ENCODE data around the gene HSPA4. TPM values are rescaled to one million over a fixed set of nuclear protein-coding genes. Genes with fewer than 3 reads are reported as not detected.

The HSPA4 gene
- total RNA-seq, 1 experiment from 2014 or later, result 187 TPM

GRCh38 chr5:133140311-133140710 is 88.5 kb downstream of the HSPA4 start:
- no peaks in the 10 kb centered on the region for H3K36me3 ChIP-seq (replicated peaks; ENCODE audit: control insufficient read depth, insufficient read depth, low read length)
- no peak overlapping the region for H3K4me3 ChIP-seq (ENCODE audit: insufficient read depth, low read depth, low read length)
- no peaks in the 10 kb centered on the region for H3K27me3 ChIP-seq (ENCODE audit: control insufficient read depth, insufficient read depth, low read length)
- no peak for DNase-seq

GRCh38 chr5:133141746-133142145 is 89.9 kb downstream of the HSPA4 start:
- Histone ChIP-seq H3K27me3 (ENCODE audit: control insufficient read depth, insufficient read depth, low read length) (no peaks in the 10 kb centered on the region), H3K4me3 (ENCODE audit: insufficient read depth, low read depth, low read length) (no peak overlapping the region), H3K36me3 (replicated peaks; ENCODE audit: control insufficient read depth, insufficient read depth, low read length) (no peaks in the 10 kb centered on the region)
- DNase-seq, result no peak

- Histone ChIP-seq H3K27me3 (ENCODE audit: control insufficient read depth, insufficient read depth, low read length) (no peaks in the 10 kb centered on the region), H3K4me3 (ENCODE audit: insufficient read depth, low read depth, low read length) (no peak overlapping the region), H3K36me3 (replicated peaks; ENCODE audit: control insufficient read depth, insufficient read depth, low read length) (no peaks in the 10 kb centered on the region)
- no peak for DNase-seq
Measured at GRCh38 chr5:133142782-133143181, 91.0 kb downstream of the HSPA4 start.

GRCh38 chr5:133144245-133144981 is 92.6 kb downstream of the HSPA4 start:
- Histone ChIP-seq H3K36me3 (replicated peaks; ENCODE audit: control insufficient read depth, insufficient read depth, low read length) (no peaks in the 10 kb centered on the region), H3K27me3 (ENCODE audit: control insufficient read depth, insufficient read depth, low read length) (no peaks in the 10 kb centered on the region), H3K4me3 (ENCODE audit: insufficient read depth, low read depth, low read length) (no peak overlapping the region)
- DNase-seq, result no peak

GRCh38 chr5:133145436-133146170 is 93.8 kb downstream of the HSPA4 start:
- Histone ChIP-seq H3K36me3 (replicated peaks; ENCODE audit: control insufficient read depth, insufficient read depth, low read length) (no peaks in the 10 kb centered on the region), H3K27me3 (ENCODE audit: control insufficient read depth, insufficient read depth, low read length) (no peaks in the 10 kb centered on the region), H3K4me3 (ENCODE audit: insufficient read depth, low read depth, low read length) (no peak overlapping the region)
- DNase-seq, result no peak

- DNase-seq, result no peak
- H3K27me3 ChIP-seq (ENCODE audit: control insufficient read depth, insufficient read depth, low read length), result no peaks in the 10 kb centered on the region
- no peaks in the 10 kb centered on the region for H3K36me3 ChIP-seq (replicated peaks; ENCODE audit: control insufficient read depth, insufficient read depth, low read length)
- no peak overlapping the region for H3K4me3 ChIP-seq (ENCODE audit: insufficient read depth, low read depth, low read length)
Measured at GRCh38 chr5:133147411-133147810, 95.6 kb downstream of the HSPA4 start.

- Histone ChIP-seq H3K27me3 (ENCODE audit: control insufficient read depth, insufficient read depth, low read length) (no peaks in the 10 kb centered on the region), H3K4me3 (ENCODE audit: insufficient read depth, low read depth, low read length) (no peak overlapping the region), H3K36me3 (replicated peaks; ENCODE audit: control insufficient read depth, insufficient read depth, low read length) (no peaks in the 10 kb centered on the region)
- DNase-seq, result no peak
Measured at GRCh38 chr5:133147815-133148567, 96.2 kb downstream of the HSPA4 start.

GRCh38 chr5:133149345-133149744 is 97.5 kb downstream of the HSPA4 start:
- no peaks in the 10 kb centered on the region for H3K27me3 ChIP-seq (ENCODE audit: control insufficient read depth, insufficient read depth, low read length)
- H3K4me3 ChIP-seq (ENCODE audit: insufficient read depth, low read depth, low read length), result no peak overlapping the region
- no peak for DNase-seq
- H3K36me3 ChIP-seq (replicated peaks; ENCODE audit: control insufficient read depth, insufficient read depth, low read length), result no peaks in the 10 kb centered on the region

GRCh38 chr5:133150909-133151544 is 99.2 kb downstream of the HSPA4 start:
- Histone ChIP-seq H3K36me3 (replicated peaks; ENCODE audit: control insufficient read depth, insufficient read depth, low read length) (no peaks in the 10 kb centered on the region), H3K27me3 (ENCODE audit: control insufficient read depth, insufficient read depth, low read length) (no peaks in the 10 kb centered on the region), H3K4me3 (ENCODE audit: insufficient read depth, low read depth, low read length) (no peak overlapping the region)
- no peak for DNase-seq

GRCh38 chr5:133154274-133155075 is 102.7 kb downstream of the HSPA4 start:
- H3K27me3 ChIP-seq (ENCODE audit: control insufficient read depth, insufficient read depth, low read length), result no peaks in the 10 kb centered on the region

GRCh38 chr5:133155326-133155969 is 103.6 kb downstream of the HSPA4 start:
- DNase-seq, result no peak
- Histone ChIP-seq H3K4me3 (ENCODE audit: insufficient read depth, low read depth, low read length) (no peak overlapping the region), H3K36me3 (replicated peaks; ENCODE audit: control insufficient read depth, insufficient read depth, low read length) (no peaks in the 10 kb centered on the region), H3K27me3 (ENCODE audit: control insufficient read depth, insufficient read depth, low read length) (no peaks in the 10 kb centered on the region)

More at GRCh38 chr5:133154274-133155075, 102.7 kb downstream of the HSPA4 start:
- no peak overlapping the region for H3K4me3 ChIP-seq (ENCODE audit: insufficient read depth, low read depth, low read length)
- DNase-seq, result no peak
- no peaks in the 10 kb centered on the region for H3K36me3 ChIP-seq (replicated peaks; ENCODE audit: control insufficient read depth, insufficient read depth, low read length)

All from H7 (cell line).